H9 (cell line): ENCODE measurements around the gene MEIS2. TPM values are rescaled to one million over a fixed set of nuclear protein-coding genes. Genes with fewer than 3 reads are reported as not detected.

Experiments
- DNase-seq: peaks from one replicate; pipeline ENCODE4 v3.0.0-alpha.2; 2017
- H2AFZ ChIP-seq: one replicate; pipeline ENCODE4 v1.6.1; 2013; ENCODE audit warnings: mild to moderate bottlenecking, low read length, control low read depth, moderate library complexity
- H2AK5ac ChIP-seq: 2 replicates; pipeline ENCODE4 v1.6.1; 2013; ENCODE audit warnings: low read length, control low read depth, mixed read lengths; ENCODE audit not compliant: insufficient read length
- H2BK120ac ChIP-seq: one replicate; pipeline ENCODE4 v1.6.1; 2013; ENCODE audit warnings: low read depth, mild to moderate bottlenecking, low read length, control low read depth, inconsistent platforms; ENCODE audit not compliant: poor library complexity, severe bottlenecking
- H2BK12ac ChIP-seq: 2 replicates; pipeline ENCODE4 v1.6.1; 2013; ENCODE audit warnings: low read length, control low read depth, mixed read lengths, low read depth; ENCODE audit not compliant: insufficient read length
- H2BK15ac ChIP-seq: 2 replicates; pipeline ENCODE4 v1.6.1; 2013; ENCODE audit warnings: low read depth, low read length, control low read depth
- H2BK20ac ChIP-seq: one replicate; pipeline ENCODE4 v1.6.1; 2013; ENCODE audit warnings: low read depth, mild to moderate bottlenecking, low read length, control low read depth, inconsistent platforms; ENCODE audit not compliant: poor library complexity, severe bottlenecking
- H2BK5ac ChIP-seq: 2 replicates; pipeline ENCODE4 v1.6.1; 2013; ENCODE audit warnings: low read length, control low read depth, mixed read lengths; ENCODE audit not compliant: insufficient read length
- H3K14ac ChIP-seq: 2 replicates; pipeline ENCODE4 v1.6.1; 2013; ENCODE audit warnings: low read length, control low read depth; ENCODE audit not compliant: insufficient read depth
- H3K18ac ChIP-seq: 2 replicates; pipeline ENCODE4 v1.6.1; 2013; ENCODE audit warnings: low read depth, mild to moderate bottlenecking, mixed read lengths, low read length, control low read depth; ENCODE audit not compliant: insufficient read length
- H3K23ac ChIP-seq: 2 replicates; pipeline ENCODE4 v1.6.1; 2013; ENCODE audit warnings: low read length, control low read depth, mixed read lengths, low read depth; ENCODE audit not compliant: insufficient read length
- H3K23me2 ChIP-seq: 2 replicates; pipeline ENCODE4 v1.6.1; 2013; ENCODE audit warnings: low read depth, mild to moderate bottlenecking, mixed read lengths, low read length, control low read depth; ENCODE audit not compliant: insufficient read length, poor library complexity, severe bottlenecking
- H3K27ac ChIP-seq: 2 replicates; pipeline ENCODE4 v1.5.1; 2013; ENCODE audit warnings: low read length, control low read depth, mixed read lengths, low read depth; ENCODE audit not compliant: insufficient read length
- H3K27me3 ChIP-seq: 2 replicates; pipeline ENCODE4 v1.6.1; 2013; ENCODE audit warnings: low read length, control low read depth, inconsistent platforms; ENCODE audit not compliant: insufficient read depth
- H3K4ac ChIP-seq: 2 replicates; pipeline ENCODE4 v1.6.1; 2013; ENCODE audit warnings: low read depth, mild to moderate bottlenecking, control low read depth, inconsistent platforms, low read length, moderate library complexity
- H3K4me1 ChIP-seq: 2 replicates; pipeline ENCODE4 v1.6.1; 2013; ENCODE audit warnings: low read length, control low read depth, inconsistent platforms; ENCODE audit not compliant: insufficient read depth
- H3K4me2 ChIP-seq: 2 replicates; pipeline ENCODE4 v1.6.1; 2013; ENCODE audit warnings: low read length, control low read depth, mixed read lengths; ENCODE audit not compliant: insufficient read length, insufficient read depth
- H3K56ac ChIP-seq: 2 replicates; pipeline ENCODE4 v1.6.1; 2013; ENCODE audit warnings: low read depth, mild to moderate bottlenecking, mixed read lengths, low read length, control low read depth; ENCODE audit not compliant: insufficient read length
- H3K79me1 ChIP-seq: 2 replicates; pipeline ENCODE4 v1.6.1; 2013; ENCODE audit warnings: low read depth, mild to moderate bottlenecking, moderate library complexity, low read length, control low read depth, inconsistent platforms; ENCODE audit not compliant: insufficient read depth, poor library complexity, severe bottlenecking
- H3K79me2 ChIP-seq: 2 replicates; pipeline ENCODE4 v1.6.1; 2013; ENCODE audit warnings: low read length, control low read depth, inconsistent platforms; ENCODE audit not compliant: insufficient read depth
- H3K9ac ChIP-seq: 2 replicates; pipeline ENCODE4 v1.6.1; 2013; ENCODE audit warnings: low read length, control low read depth, mixed read lengths; ENCODE audit not compliant: insufficient read length; ENCODE audit errors: extremely low read depth
- H3K9me3 ChIP-seq: one replicate; pipeline ENCODE4 v1.6.1; 2013; ENCODE audit warnings: low read depth, low read length, inconsistent platforms; ENCODE audit not compliant: control insufficient read depth
- H3T11ph ChIP-seq: one replicate; pipeline ENCODE4 v1.6.1; 2013; ENCODE audit warnings: mild to moderate bottlenecking, low read length, control low read depth, inconsistent platforms
- H4K20me1 ChIP-seq: one replicate; pipeline ENCODE4 v1.6.1; 2013; ENCODE audit not compliant: control insufficient read depth, insufficient read length, insufficient read depth
- H4K5ac ChIP-seq: 2 replicates; pipeline ENCODE4 v1.6.1; 2013; ENCODE audit warnings: low read depth, mild to moderate bottlenecking, mixed read lengths, low read length, control low read depth; ENCODE audit not compliant: insufficient read length
- H4K8ac ChIP-seq: replicated peaks from 2 replicates; pipeline ENCODE4 v1.6.1; 2013; ENCODE audit warnings: low read length, control low read depth, mixed read lengths, low read depth; ENCODE audit not compliant: insufficient read length
- H4K91ac ChIP-seq: 2 replicates; pipeline ENCODE4 v1.6.1; 2013; ENCODE audit warnings: low read depth, mild to moderate bottlenecking, moderate library complexity, mixed read lengths, low read length, control low read depth; ENCODE audit not compliant: insufficient read length
- H3K27ac Mint-ChIP-seq, 3 experiments: 2 replicates in 2 of 3; 3 replicates in 1 of 3; pipeline ENCODE4 v1.8.0; 2020 to 2021; ENCODE audit warnings: mixed read lengths in 3 of 3, mild to moderate bottlenecking in 1 of 3, moderate library complexity in 1 of 3
- H3K27me3 Mint-ChIP-seq: 2 replicates; pipeline ENCODE4 v1.8.0; 2021; ENCODE audit warnings: low read depth, mild to moderate bottlenecking, moderate library complexity, mixed read lengths
- H3K36me3 Mint-ChIP-seq, 3 experiments: 2 replicates in 2 of 3; 3 replicates in 1 of 3; pipeline ENCODE4 v1.8.0; 2020 to 2021; ENCODE audit warnings: low read depth in 3 of 3, mixed read lengths in 3 of 3; ENCODE audit not compliant: insufficient read depth in 1 of 3
- H3K4me1 Mint-ChIP-seq, 2 experiments: 2 replicates each; pipeline ENCODE4 v1.8.0; 2020; ENCODE audit warnings: mixed read lengths in 2 of 2
- H3K4me3 Mint-ChIP-seq, 2 experiments: 2 replicates in 1 of 2; 3 replicates in 1 of 2; pipeline ENCODE4 v1.8.0; 2020 to 2021; ENCODE audit warnings: mild to moderate bottlenecking in 2 of 2, mixed read lengths in 2 of 2, moderate library complexity in 1 of 2
- H3K9me3 Mint-ChIP-seq, 2 experiments: 2 replicates in 1 of 2; 3 replicates in 1 of 2; pipeline ENCODE4 v1.8.0; 2020; ENCODE audit warnings: mild to moderate bottlenecking in 2 of 2, mixed read lengths in 2 of 2, moderate library complexity in 1 of 2
- WGBS: extraction: QIAGEN DNeasy Blood & Tissue Kit; methylation state at CpG from one replicate; pipeline ENCODE4 v1.1.7; 2013; ENCODE audit warnings: missing lambda C conversion rate, low lambda C conversion rate, mixed read lengths; ENCODE audit not compliant: insufficient read length; ENCODE audit errors: extremely low coverage; 5-methylcytosine and 5-hydroxymethylcytosine counted together
- total RNA-seq: library from RNA; stranded (reverse); gene quantifications from 2 replicates; pipeline ENCODE4 v1.2.1, GENCODE V29; 2021
- TF ChIP-seq, protein P1 (sequence below): fragments of 200-600 bp; sonication (generic); conservative IDR thresholded peaks from 3 replicates; pipeline ENCODE4 v1.8.0; 2021; ENCODE audit warnings: antibody characterized with exemption, mild to moderate bottlenecking

The MEIS2 gene
- total RNA-seq, 1 experiment from 2014 or later = 0.35 TPM

DNA sequence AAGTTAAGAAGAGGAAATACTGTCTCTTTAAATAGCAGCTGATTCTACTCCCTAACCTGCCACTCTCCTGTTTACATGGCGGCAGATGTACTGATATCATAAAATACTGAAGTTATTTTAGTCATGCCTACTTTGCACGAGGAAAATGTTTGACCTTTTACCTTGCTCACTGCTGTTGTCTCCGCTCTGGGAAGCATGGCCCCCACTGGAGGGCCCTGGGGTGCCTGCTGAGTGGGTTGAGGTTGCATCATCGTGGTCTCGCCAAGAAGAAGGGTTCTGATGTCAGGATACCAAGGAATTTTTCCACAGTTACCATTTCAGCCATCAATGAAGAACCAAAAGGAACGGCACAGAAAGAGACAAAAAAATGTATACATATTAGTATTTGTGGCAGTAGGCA lies 16.7 kb downstream of the MEIS2 start:
- H2BK5ac ChIP-seq = no peak overlapping the region
- no peaks in the 10 kb centered on the region for H3K79me1 ChIP-seq
- TF ChIP-seq, protein P1, sequence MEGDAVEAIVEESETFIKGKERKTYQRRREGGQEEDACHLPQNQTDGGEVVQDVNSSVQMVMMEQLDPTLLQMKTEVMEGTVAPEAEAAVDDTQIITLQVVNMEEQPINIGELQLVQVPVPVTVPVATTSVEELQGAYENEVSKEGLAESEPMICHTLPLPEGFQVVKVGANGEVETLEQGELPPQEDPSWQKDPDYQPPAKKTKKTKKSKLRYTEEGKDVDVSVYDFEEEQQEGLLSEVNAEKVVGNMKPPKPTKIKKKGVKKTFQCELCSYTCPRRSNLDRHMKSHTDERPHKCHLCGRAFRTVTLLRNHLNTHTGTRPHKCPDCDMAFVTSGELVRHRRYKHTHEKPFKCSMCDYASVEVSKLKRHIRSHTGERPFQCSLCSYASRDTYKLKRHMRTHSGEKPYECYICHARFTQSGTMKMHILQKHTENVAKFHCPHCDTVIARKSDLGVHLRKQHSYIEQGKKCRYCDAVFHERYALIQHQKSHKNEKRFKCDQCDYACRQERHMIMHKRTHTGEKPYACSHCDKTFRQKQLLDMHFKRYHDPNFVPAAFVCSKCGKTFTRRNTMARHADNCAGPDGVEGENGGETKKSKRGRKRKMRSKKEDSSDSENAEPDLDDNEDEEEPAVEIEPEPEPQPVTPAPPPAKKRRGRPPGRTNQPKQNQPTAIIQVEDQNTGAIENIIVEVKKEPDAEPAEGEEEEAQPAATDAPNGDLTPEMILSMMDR = no peak
- no peaks in the 10 kb centered on the region for H3K36me3 Mint-ChIP-seq
- no peaks in the 10 kb centered on the region for H3K23me2 ChIP-seq
- H3K23ac ChIP-seq = no peak overlapping the region
- H3K4me2 ChIP-seq = no peak overlapping the region
- no peak overlapping the region for H4K8ac ChIP-seq
- H3T11ph ChIP-seq = no peak overlapping the region
- H3K4ac ChIP-seq = no peak overlapping the region
- H2BK12ac ChIP-seq = no peak overlapping the region
- H3K27me3 ChIP-seq = no peaks in the 10 kb centered on the region
- no peaks in the 10 kb centered on the region for H3K4me1 ChIP-seq
- no peak overlapping the region for H3K14ac ChIP-seq
- H3K27me3 Mint-ChIP-seq = peaks cover 11% of the 10 kb centered on the region
- no peak overlapping the region for H2BK20ac ChIP-seq
- no peaks in the 10 kb centered on the region for H4K20me1 ChIP-seq
- no peak overlapping the region for H3K18ac ChIP-seq
- H4K5ac ChIP-seq = no peak overlapping the region
- H2BK15ac ChIP-seq = no peak overlapping the region
- H4K91ac ChIP-seq = no peak overlapping the region
- H3K4me1 Mint-ChIP-seq = peaks cover 17 to 35% of the 10 kb centered on the region in 2 experiments
- H3K9me3 Mint-ChIP-seq = no peaks in the 10 kb centered on the region
- no peak overlapping the region for H3K4me3 Mint-ChIP-seq
- H3K56ac ChIP-seq = no peak overlapping the region
- H2BK120ac ChIP-seq = no peak overlapping the region
- H3K79me2 ChIP-seq = no peaks in the 10 kb centered on the region
- no peak overlapping the region for H2AFZ ChIP-seq
- H3K9me3 ChIP-seq = no peaks in the 10 kb centered on the region
- no peak overlapping the region for H2AK5ac ChIP-seq
- no peak for DNase-seq
- H3K27ac ChIP-seq = no peak overlapping the region
- no CpG with 5 or more reads among the region's 6 CpGs for WGBS
- peak overlapping the region in 1 of 3 experiments; percentile 66; a peak in 1 of 7 replicates for H3K27ac Mint-ChIP-seq
- no peak overlapping the region for H3K9ac ChIP-seq
